ENCODE data around the gene DAB2. TPM values are rescaled to one million over a fixed set of nuclear protein-coding genes. Genes with fewer than 3 reads are reported as not detected.

Gene DAB2
- total RNA-seq, 1 donor from 2014 or later, result 33.6 TPM

DNA sequence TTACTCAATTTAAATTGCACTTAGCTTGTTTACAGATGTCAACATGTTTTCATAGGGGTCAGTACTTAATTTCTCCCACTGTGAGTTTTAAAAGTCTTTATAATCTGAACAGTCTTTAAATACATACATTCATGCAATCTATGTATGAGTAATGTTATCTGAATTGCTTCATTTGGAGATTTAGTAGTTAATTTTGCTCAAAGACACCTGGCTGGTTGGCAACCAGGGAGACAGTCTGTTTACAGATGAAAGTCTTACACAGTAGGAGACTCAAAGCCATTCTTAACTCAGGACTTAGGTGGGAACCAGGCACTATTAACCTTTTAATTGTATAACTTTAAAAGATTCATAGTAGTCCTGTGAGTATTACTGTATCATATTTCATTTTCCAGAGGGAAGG, 29.3 kb downstream of the DAB2 start:
- peaks cover 27% of the 10 kb centered on the region in 2 donors for H3K36me3 ChIP-seq
- intact Hi-C loops (cut with DNase I), result loop anchor here (5.0 to 10.0 kb wide), 2 partner anchors 127 to 1359 kb away; partner anchors contain the start of gene TTC33
- no peaks in the 10 kb centered on the region for H3K27me3 ChIP-seq
- peaks cover 0 to 22% of the 10 kb centered on the region in 2 donors for H3K4me1 ChIP-seq
- no peak overlapping the region for H3K4me3 ChIP-seq
- DNase-seq (ENCODE audit: low spot score in 2 of 2), result no peak
- no peaks in the 10 kb centered on the region for H3K9me3 ChIP-seq
- no peak overlapping the region for H3K27ac ChIP-seq
- TF ChIP-seq, protein P1, sequence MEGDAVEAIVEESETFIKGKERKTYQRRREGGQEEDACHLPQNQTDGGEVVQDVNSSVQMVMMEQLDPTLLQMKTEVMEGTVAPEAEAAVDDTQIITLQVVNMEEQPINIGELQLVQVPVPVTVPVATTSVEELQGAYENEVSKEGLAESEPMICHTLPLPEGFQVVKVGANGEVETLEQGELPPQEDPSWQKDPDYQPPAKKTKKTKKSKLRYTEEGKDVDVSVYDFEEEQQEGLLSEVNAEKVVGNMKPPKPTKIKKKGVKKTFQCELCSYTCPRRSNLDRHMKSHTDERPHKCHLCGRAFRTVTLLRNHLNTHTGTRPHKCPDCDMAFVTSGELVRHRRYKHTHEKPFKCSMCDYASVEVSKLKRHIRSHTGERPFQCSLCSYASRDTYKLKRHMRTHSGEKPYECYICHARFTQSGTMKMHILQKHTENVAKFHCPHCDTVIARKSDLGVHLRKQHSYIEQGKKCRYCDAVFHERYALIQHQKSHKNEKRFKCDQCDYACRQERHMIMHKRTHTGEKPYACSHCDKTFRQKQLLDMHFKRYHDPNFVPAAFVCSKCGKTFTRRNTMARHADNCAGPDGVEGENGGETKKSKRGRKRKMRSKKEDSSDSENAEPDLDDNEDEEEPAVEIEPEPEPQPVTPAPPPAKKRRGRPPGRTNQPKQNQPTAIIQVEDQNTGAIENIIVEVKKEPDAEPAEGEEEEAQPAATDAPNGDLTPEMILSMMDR (IDR thresholded peaks at IDR 0.05), result no peak

DNA sequence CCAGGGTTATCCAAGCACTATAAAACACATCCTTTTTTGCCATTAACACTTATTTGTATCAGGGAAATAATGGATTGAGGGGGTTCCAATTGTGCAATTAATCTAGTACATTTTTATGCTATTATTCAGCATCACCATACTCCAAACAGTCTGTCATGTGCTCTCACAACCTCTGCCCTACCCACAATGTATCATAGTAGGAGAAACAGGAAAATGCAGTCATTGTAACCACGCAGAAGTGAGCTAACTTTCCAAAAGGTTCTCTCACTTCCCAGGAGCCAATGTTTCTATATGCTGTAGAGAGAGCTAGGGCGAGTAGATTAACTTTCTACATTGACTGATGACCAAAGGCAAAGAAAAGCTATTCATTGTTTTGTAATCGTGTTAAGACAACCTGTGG, 29.8 kb downstream of the DAB2 start:
- no peaks in the 10 kb centered on the region for H3K9me3 ChIP-seq
- peaks cover 0 to 18% of the 10 kb centered on the region in 2 donors for H3K4me1 ChIP-seq
- H3K4me3 ChIP-seq, result no peak overlapping the region
- DNase-seq (ENCODE audit: low spot score in 2 of 2), result no peak
- no peak overlapping the region for H3K27ac ChIP-seq
- H3K27me3 ChIP-seq, result no peaks in the 10 kb centered on the region
- peaks cover 32 to 33% of the 10 kb centered on the region in 2 donors for H3K36me3 ChIP-seq
- intact Hi-C loops (cut with DNase I), result loop anchor here (5.0 to 10.0 kb wide), 2 partner anchors 127 to 1360 kb away; partner anchors contain the start of gene TTC33
- TF ChIP-seq, protein P1 (IDR thresholded peaks at IDR 0.05), result no peak

DNA sequence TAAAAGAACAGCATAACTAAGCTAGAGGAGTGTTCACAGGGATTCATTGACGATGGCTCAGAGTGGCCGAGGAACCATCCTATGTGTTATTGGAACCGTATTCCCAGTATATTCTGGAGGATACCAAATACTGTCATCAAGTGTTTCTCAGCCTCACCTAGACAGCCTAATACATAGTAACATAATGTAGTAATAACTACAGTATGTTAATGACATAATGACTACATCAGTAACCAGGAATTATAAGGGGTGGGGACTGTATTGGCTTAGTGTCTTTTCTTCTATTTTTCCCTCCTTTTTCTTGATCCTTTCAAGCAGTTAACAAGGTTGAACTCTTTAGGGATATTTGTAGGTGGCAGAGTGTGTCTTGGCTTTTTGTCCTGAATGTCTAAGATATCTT, 33.8 kb downstream of the DAB2 start:
- DNase-seq (ENCODE audit: low spot score in 2 of 2), result no peak
- Histone ChIP-seq H3K36me3 (peaks cover 41 to 62% of the 10 kb centered on the region in 2 donors), H3K27me3 (no peaks in the 10 kb centered on the region), H3K9me3 (no peaks in the 10 kb centered on the region), H3K4me1 (peaks cover 0 to 7% of the 10 kb centered on the region in 2 donors), H3K4me3 (no peak overlapping the region), H3K27ac (no peak overlapping the region)
- TF ChIP-seq, protein P1 (IDR thresholded peaks at IDR 0.05), result no peak
- intact Hi-C loops (cut with DNase I), result loop anchor here (10.0 kb wide), 1 partner anchor 1364 kb away; the partner anchor contains the start of gene TTC33

DNA sequence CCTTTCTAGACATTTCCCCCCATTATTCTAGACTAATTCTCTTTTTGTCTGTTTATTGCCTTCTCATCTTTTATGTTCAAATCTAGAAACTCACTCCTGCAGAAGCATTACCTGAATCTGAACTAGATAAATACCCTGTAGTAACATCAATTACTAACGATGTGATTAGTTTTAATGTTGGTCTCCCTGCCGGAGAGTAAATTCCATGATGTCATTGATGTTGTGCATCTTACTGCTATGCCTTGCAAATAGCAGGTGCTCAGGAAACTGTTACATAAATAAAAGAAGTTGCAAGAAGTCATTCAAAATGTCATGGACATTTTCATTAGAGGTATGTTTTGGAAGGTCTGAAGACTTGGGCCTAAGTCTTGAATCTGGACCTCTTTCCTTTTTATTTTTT, 37.5 kb downstream of the DAB2 start:
- no peak overlapping the region for H3K4me3 ChIP-seq
- H3K36me3 ChIP-seq, result peaks cover 40 to 63% of the 10 kb centered on the region in 2 donors
- no peaks in the 10 kb centered on the region for H3K9me3 ChIP-seq

DNA sequence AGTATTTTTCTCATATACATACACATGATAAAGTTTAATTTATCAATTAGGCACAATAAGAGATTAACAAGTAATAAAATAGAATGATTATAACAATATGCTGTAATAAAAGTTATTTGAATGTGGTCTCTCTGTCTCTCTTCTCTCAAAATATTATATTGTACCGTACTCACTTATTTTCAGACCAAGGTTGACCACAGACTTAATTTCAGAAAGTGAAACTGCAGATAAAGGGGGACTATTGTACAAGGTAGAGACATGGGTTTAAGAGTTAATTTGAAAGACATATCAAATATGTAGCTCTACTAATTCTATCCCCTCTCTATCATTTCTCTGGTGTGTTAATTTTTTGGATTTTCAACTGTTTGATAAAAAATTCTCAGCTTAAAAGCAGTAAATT, 40.5 kb downstream of the DAB2 start:
- no peaks in the 10 kb centered on the region for H3K27me3 ChIP-seq
- no peak for DNase-seq (ENCODE audit: low spot score in 2 of 2)
- H3K4me1 ChIP-seq, result no peaks in the 10 kb centered on the region
- no peak overlapping the region for H3K27ac ChIP-seq
- intact Hi-C loops (cut with DNase I), result no loop called here
- no peaks in the 10 kb centered on the region for H3K9me3 ChIP-seq
- no peak overlapping the region for H3K4me3 ChIP-seq
- peaks cover 41 to 61% of the 10 kb centered on the region in 2 donors for H3K36me3 ChIP-seq
- TF ChIP-seq, protein P1 (IDR thresholded peaks at IDR 0.05), result no peak

More for the DNA sequence above, 37.5 kb downstream of the DAB2 start:
- DNase-seq (ENCODE audit: low spot score in 2 of 2), result no peak
- no peaks in the 10 kb centered on the region for H3K27me3 ChIP-seq
- TF ChIP-seq, protein P1 (IDR thresholded peaks at IDR 0.05), result no peak
- no peaks in the 10 kb centered on the region for H3K4me1 ChIP-seq
- no peak overlapping the region for H3K27ac ChIP-seq
- intact Hi-C loops (cut with DNase I), result no loop called here

DNA sequence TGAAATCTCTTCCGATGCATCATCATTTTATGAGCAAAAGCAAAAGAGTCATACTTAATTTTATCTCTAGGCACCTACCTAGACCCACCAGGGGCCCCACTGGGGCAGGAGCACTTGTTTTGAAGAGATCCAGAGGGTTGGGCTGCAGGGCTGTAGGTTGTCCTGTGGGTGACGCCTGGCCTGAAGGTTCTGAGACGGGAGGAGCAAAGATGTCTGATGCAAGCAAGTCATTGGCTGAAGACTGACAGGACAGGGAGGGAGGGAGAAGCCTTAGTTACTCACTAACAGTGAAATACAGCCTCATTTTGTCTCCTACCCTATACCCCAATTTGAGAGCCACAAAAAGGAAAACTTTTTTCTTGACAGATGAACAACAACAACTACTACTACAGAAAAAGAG, 43.4 kb downstream of the DAB2 start:
- H3K27me3 ChIP-seq, result no peaks in the 10 kb centered on the region
- peaks cover 31 to 56% of the 10 kb centered on the region in 2 donors for H3K36me3 ChIP-seq
- H3K27ac ChIP-seq, result no peak overlapping the region
- H3K4me1 ChIP-seq, result no peaks in the 10 kb centered on the region
- H3K9me3 ChIP-seq, result no peaks in the 10 kb centered on the region
- TF ChIP-seq, protein P1 (IDR thresholded peaks at IDR 0.05), result no peak
- intact Hi-C loops (cut with DNase I), result no loop called here
- no peak overlapping the region for H3K4me3 ChIP-seq
- DNase-seq (ENCODE audit: low spot score in 2 of 2), result no peak

Data from ascending aorta (tissue), 2 donors.